ENCODE measurements around the gene CHRNB1. TPM values are rescaled to one million over a fixed set of nuclear protein-coding genes. Genes with fewer than 3 reads are reported as not detected.

Gene CHRNB1
- total RNA-seq, 3 donors from 2014 or later (not counting 1 experiment from before 2014, with no cell fraction given), result 9.8 to 10.4 (median 10.2) TPM

- no peak for ATAC-seq
- peaks cover 6 to 20% of the 10 kb centered on the region in 2 donors for H3K27me3 Mint-ChIP-seq (ENCODE audit: low read depth in 2 of 2)
- intact Hi-C loops (cut with micrococcal nuclease), result no loop called here
These were observed 36.0 kb upstream of the CHRNB1 start for GRCh38 chr17:7408863-7409262.

GRCh38 chr17:7409716-7410115, 35.1 kb upstream of the CHRNB1 start:
- H3K36me3 ChIP-seq (ENCODE audit: control insufficient read depth, insufficient read depth, low read length), result no peaks in the 10 kb centered on the region
- Mint-ChIP-seq H3K36me3 (no peaks in the 10 kb centered on the region), H3K4me1 (peaks cover 0 to 18% of the 10 kb centered on the region in 2 donors), H3K27me3 (ENCODE audit: low read depth in 2 of 2) (peaks cover 6 to 20% of the 10 kb centered on the region in 2 donors), H3K9me3 (no peaks in the 10 kb centered on the region), H3K27ac (no peak overlapping the region), H3K4me3 (no peak overlapping the region)
- intact Hi-C loops (cut with micrococcal nuclease), result no loop called here
- H3K4me1 ChIP-seq (ENCODE audit: control insufficient read depth, insufficient read depth, low read length), result peaks cover 13% of the 10 kb centered on the region
- no peak overlapping the region for H3K4me3 ChIP-seq (ENCODE audit: low read length)
- TF ChIP-seq CTCF (IDR thresholded peaks at IDR 0.05), result no peak
- no peak for ATAC-seq
- 93% methylated on average over 6 of the region's 6 CpGs for WGBS (ENCODE audit: insufficient coverage)
- peaks cover 3% of the 10 kb centered on the region for H3K27me3 ChIP-seq (ENCODE audit: control insufficient read depth, insufficient read depth, low read length)
- H3K27ac ChIP-seq (ENCODE audit: low read length), result no peak overlapping the region
- no peak for DNase-seq
- H3K9me3 ChIP-seq (ENCODE audit: control insufficient read depth, insufficient read depth, low read length), result no peaks in the 10 kb centered on the region

More at GRCh38 chr17:7408863-7409262, 36.0 kb upstream of the CHRNB1 start:
- Histone ChIP-seq H3K9me3 (ENCODE audit: control insufficient read depth, insufficient read depth, low read length) (no peaks in the 10 kb centered on the region), H3K36me3 (ENCODE audit: control insufficient read depth, insufficient read depth, low read length) (no peaks in the 10 kb centered on the region), H3K27me3 (ENCODE audit: control insufficient read depth, insufficient read depth, low read length) (peaks cover 3% of the 10 kb centered on the region), H3K4me1 (ENCODE audit: control insufficient read depth, insufficient read depth, low read length) (peaks cover 17% of the 10 kb centered on the region), H3K27ac (ENCODE audit: low read length) (no peak overlapping the region), H3K4me3 (ENCODE audit: low read length) (no peak overlapping the region)
- DNase-seq, result no peak
- Mint-ChIP-seq H3K4me3 (peak overlapping the region; percentile 56), H3K27ac (no peak overlapping the region), H3K36me3 (no peaks in the 10 kb centered on the region), H3K4me1 (peaks cover 0 to 18% of the 10 kb centered on the region in 2 donors), H3K9me3 (no peaks in the 10 kb centered on the region)
- 96% methylated on average over 6 of the region's 6 CpGs for WGBS (ENCODE audit: insufficient coverage)
- TF ChIP-seq CTCF (IDR thresholded peaks at IDR 0.05), result no peak

GRCh38 chr17:7410634-7411426, 34.0 kb upstream of the CHRNB1 start:
- H3K36me3 Mint-ChIP-seq, result no peaks in the 10 kb centered on the region
- TF ChIP-seq CTCF (IDR thresholded peaks at IDR 0.05), result no peak
- H3K4me3 ChIP-seq (ENCODE audit: low read length), result no peak overlapping the region
- no peaks in the 10 kb centered on the region for H3K9me3 ChIP-seq (ENCODE audit: control insufficient read depth, insufficient read depth, low read length)
- H3K36me3 ChIP-seq (ENCODE audit: control insufficient read depth, insufficient read depth, low read length), result no peaks in the 10 kb centered on the region
- DNase-seq (no peak), ATAC-seq (no peak)
- peaks cover 0 to 12% of the 10 kb centered on the region in 2 donors for H3K4me1 Mint-ChIP-seq
- 90% methylated on average over 25 of the region's 25 CpGs for WGBS (ENCODE audit: insufficient coverage)
- no peak overlapping the region for H3K4me3 Mint-ChIP-seq
- no peak overlapping the region for H3K27ac ChIP-seq (ENCODE audit: low read length)
- H3K27me3 ChIP-seq (ENCODE audit: control insufficient read depth, insufficient read depth, low read length), result no peaks in the 10 kb centered on the region
- H3K27ac Mint-ChIP-seq, result no peak overlapping the region
- intact Hi-C loops (cut with micrococcal nuclease), result no loop called here
- peaks cover 6 to 19% of the 10 kb centered on the region in 2 donors for H3K27me3 Mint-ChIP-seq (ENCODE audit: low read depth in 2 of 2)
- H3K4me1 ChIP-seq (ENCODE audit: control insufficient read depth, insufficient read depth, low read length), result peaks cover 4% of the 10 kb centered on the region
- no peaks in the 10 kb centered on the region for H3K9me3 Mint-ChIP-seq

GRCh38 chr17:7411427-7411750, 33.5 kb upstream of the CHRNB1 start:
- H3K27ac Mint-ChIP-seq, result no peak overlapping the region
- intact Hi-C loops (cut with micrococcal nuclease), result no loop called here
- WGBS (ENCODE audit: insufficient coverage), result 93% methylated on average over 8 of the region's 8 CpGs

More at GRCh38 chr17:7411427-7411750, 33.5 kb upstream of the CHRNB1 start:
- Histone ChIP-seq H3K27ac (ENCODE audit: low read length) (no peak overlapping the region), H3K4me3 (ENCODE audit: low read length) (no peak overlapping the region), H3K36me3 (ENCODE audit: control insufficient read depth, insufficient read depth, low read length) (no peaks in the 10 kb centered on the region), H3K9me3 (ENCODE audit: control insufficient read depth, insufficient read depth, low read length) (no peaks in the 10 kb centered on the region), H3K4me1 (ENCODE audit: control insufficient read depth, insufficient read depth, low read length) (peaks cover 4% of the 10 kb centered on the region), H3K27me3 (ENCODE audit: control insufficient read depth, insufficient read depth, low read length) (no peaks in the 10 kb centered on the region)
- TF ChIP-seq CTCF (IDR thresholded peaks at IDR 0.05), result no peak
- ATAC-seq (no peak), DNase-seq (no peak)
- no peak overlapping the region for H3K4me3 Mint-ChIP-seq
- peaks cover 0 to 12% of the 10 kb centered on the region in 2 donors for H3K4me1 Mint-ChIP-seq
- no peaks in the 10 kb centered on the region for H3K36me3 Mint-ChIP-seq
- H3K9me3 Mint-ChIP-seq, result no peaks in the 10 kb centered on the region
- H3K27me3 Mint-ChIP-seq (ENCODE audit: low read depth in 2 of 2), result peaks cover 6 to 16% of the 10 kb centered on the region in 2 donors

Data from natural killer cell (primary cell).